ENCODE measurements around the gene ARHGDIG. TPM values are rescaled to one million over a fixed set of nuclear protein-coding genes. Genes with fewer than 3 reads are reported as not detected.
"Not testable (repeated sequence)": the region's sequence is repeated elsewhere in the genome, so short reads cannot be mapped to it uniquely, and the experiment has no call there.

ARHGDIG gene
- polyA plus RNA-seq (2012; ENCODE audit: insufficient read depth, insufficient read length), result not detected

DNA sequence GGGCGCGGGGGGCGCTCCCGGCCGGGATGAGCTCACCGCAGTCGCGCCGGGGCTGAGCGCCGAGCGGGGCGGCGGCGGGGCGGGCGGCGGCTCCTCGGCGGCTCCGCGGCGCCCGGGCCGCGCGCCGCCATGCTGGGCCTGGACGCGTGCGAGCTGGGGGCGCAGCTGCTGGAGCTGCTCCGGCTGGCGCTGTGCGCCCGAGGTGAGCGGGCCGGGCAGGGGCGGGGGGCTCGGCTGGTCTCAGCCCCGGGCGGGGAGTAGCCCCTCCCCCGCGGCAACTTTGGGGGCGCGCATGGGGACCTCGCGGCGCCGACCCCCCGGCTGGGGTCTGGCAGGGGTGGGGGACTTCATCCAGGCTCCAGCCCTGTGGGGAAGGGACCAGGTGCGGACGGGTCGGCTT lies at the start of gene ARHGDIG:
Gene ARHGDIG (plus strand): TSS at position 40 of the 400 bp plus-strand sequence. CDS start 90 bp downstream, at position 130.
- no peak for DNase-seq (ENCODE audit: low read depth, low spot score)
- H3K4me3 ChIP-seq (ENCODE audit: low read length), result no peak within 1 kb of the TSS

DNA sequence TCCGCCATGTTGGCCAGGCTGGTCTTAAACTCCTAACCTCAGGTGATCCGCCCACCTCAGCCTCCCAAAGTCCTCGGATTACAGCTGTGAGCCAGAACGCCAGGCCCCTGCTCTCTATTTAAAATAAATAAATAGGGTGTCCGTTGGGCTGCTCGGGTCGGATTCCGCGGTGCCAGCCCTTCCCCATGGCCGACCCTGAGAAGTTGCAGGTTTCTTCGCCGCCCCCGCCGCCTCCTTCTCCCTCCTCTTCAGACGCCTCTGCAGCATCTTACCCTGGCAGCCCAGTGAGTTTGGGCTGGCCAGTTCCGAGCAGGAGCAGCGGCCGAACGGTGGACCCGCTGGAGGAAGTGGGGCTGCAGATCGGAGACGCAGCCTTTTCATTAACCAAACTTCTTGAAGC lies 49.4 kb upstream of the ARHGDIG start:
- no peak overlapping the region for H3K4me3 ChIP-seq (ENCODE audit: low read length)
- DNase-seq (ENCODE audit: low read depth, low spot score), result no peak

DNA sequence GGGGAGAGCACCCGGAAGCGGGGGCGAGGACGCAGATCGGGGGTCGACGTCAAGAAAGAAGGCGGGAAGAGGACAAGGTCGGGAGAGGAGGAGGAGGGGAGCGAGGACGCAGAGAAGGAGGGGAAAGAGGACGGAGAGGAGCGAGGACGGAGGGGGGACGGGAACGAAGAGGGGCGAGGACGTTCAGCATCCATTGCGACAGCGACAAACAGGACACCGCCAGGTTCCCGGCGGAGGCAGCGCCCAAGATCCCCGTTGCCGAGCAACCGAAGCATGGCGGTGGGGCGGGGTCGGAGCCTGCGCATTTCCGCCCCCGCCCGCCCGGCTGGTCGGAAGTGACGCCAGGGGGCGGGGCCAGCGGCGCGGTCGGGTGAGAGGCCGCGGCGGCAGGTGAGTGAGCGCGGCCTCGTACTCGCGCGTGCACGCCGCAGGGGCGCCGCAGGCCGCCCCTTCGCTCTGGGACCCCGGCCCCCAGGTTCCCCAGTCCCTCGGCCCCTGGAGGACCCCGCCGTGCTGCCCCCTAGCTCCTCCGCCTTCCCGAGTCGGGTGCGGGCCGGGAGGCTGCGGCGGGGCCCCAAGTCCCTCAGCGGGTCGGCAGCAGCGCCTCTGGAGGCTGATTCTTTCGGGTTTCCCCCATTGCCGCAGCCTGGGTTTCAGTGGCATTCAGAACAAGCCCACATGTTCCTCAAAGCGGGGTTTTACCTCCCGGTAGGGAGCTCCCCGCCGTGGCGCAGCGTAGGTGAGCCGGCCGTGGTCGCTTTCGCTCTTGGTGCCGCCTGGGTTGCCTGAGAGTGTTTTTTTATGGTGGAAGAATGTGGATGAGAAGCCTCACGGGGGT lies 45.7 kb upstream of the ARHGDIG start, which contains the start of gene FAM234A:
Gene FAM234A (plus strand): TSS at position 354 of the 838 bp plus-strand sequence. CDS start 19,593 bp downstream, outside the sequence.
- H3K4me3 ChIP-seq (ENCODE audit: low read length), result peak within 1 kb of the TSS; percentile 87
- peak; percentile 81 for DNase-seq (ENCODE audit: low read depth, low spot score)

DNA sequence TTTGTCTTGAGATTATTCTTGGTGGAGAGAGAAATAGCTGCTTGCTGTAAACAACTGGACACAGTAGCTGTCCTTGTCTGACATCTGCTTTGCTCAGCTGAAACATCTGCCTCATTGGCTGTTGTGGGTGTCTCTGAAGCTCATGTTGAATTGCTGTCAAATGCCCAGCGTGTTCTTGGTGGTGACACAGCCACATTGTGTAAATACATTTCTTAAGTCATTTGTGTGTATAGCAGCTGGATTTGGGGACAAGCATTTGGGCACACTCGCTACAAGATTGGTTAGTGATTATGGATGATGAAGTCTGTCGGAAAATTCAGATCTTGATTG lies 40.5 kb upstream of the ARHGDIG start:
- DNase-seq (ENCODE audit: low read depth, low spot score), result no peak
- no peak overlapping the region for H3K4me3 ChIP-seq (ENCODE audit: low read length)

DNA sequence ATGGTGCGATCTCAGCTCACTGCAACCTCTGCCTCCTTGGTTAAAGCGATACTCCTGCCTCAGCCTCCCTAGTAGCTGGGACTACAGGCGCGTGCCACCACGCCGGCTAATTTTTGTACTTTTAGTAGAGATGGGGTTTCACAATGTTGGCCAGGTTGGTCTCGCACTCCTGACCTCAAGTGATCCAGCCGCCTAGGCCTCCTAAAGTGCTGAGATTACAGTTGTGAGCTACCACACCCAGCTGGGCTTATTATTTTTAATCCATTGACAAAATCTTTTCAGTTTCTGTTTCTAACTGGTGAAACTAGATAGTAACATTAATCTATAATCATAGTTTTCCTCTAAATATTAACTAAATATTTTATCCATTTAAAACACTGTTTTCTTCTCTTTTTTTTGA lies 39.8 kb upstream of the ARHGDIG start:
- no peak for DNase-seq (ENCODE audit: low read depth, low spot score)
- no peak overlapping the region for H3K4me3 ChIP-seq (ENCODE audit: low read length)

DNA sequence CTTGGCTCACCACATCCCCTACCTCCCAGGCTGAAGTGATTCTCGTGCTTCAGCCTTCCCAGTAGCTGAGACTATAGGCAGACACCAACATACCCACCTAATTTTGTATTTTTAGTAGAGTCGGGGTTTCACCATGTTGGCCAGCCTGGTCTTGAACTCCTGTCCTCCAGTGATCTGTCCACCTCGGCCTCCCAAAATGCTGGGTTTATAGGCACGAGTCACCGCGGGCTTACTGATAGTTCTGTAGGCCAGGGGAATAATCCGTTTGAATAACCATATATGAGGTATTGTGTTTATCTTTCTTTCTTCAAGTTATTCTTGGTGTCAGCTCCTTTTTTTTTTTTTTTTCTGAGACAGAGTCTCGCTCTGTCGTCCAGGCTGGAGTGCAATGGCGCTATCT lies 38.1 kb upstream of the ARHGDIG start:
- DNase-seq (ENCODE audit: low read depth, low spot score), result no peak

DNA sequence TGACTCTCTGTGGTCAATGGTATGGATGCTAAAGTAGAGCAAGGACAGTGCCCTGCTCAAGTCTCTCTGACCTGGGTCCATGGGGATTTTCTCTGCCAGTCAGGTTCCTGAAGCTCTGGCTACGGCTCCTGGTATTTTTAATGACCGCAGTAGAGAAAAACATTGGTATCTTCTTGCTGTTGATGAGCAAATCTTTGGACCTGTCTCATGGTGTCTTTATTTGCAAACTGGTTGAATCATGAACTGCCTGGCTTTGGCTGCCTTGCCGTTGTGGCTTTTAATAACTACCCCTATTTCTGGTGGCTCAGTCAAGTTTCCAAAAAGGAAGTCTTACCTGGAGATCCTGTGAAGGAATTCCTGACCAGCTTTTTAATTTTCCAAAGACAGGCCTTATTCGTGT lies 37.0 kb upstream of the ARHGDIG start:
- DNase-seq (ENCODE audit: low read depth, low spot score), result no peak
- H3K4me3 ChIP-seq (ENCODE audit: low read length), result no peak overlapping the region

More for the DNA sequence above, 38.1 kb upstream of the ARHGDIG start:
- H3K4me3 ChIP-seq (ENCODE audit: low read length), result no peak overlapping the region

DNA sequence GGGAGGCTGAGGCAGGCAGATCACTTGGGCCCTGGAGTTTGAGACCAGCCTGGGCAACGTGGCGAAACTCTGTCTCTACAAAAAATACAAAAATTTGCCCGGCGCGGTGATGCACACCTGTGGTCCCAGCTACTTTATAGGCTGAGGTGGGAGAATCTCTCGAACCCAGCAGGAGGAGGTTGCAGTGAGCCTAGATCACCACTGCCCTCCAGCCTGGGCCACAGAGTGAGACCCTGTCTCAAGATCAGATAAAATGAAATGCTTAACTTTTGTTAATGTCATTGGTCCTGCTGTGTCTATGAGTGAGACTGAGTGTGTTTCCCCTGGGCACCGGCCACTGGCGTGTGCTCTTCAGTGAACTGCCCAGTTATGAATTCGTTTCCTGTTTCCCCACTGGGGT lies 35.3 kb upstream of the ARHGDIG start:
- H3K4me3 ChIP-seq (ENCODE audit: low read length), result no peak overlapping the region
- no peak for DNase-seq (ENCODE audit: low read depth, low spot score)

DNA sequence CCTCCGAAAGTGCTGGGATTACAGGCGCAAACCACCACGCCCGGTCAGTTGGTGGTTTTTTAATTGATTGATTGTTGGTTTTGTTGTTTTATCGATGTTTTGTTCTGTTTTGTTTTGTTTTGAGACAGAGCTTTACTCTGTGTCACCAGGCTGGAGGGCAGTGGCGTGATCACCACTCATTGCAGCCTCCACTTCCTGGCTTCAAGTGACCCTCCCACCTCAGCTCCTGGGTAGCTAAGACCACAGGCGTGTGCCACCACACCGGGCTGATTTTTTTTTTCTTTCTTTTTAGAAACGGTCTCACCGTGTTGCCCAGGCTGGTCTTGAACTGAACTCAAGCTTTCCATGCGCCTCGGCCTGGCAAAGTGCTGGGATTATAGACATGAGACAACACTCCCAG lies 33.4 kb upstream of the ARHGDIG start:
- no peak for DNase-seq (ENCODE audit: low read depth, low spot score)

DNA sequence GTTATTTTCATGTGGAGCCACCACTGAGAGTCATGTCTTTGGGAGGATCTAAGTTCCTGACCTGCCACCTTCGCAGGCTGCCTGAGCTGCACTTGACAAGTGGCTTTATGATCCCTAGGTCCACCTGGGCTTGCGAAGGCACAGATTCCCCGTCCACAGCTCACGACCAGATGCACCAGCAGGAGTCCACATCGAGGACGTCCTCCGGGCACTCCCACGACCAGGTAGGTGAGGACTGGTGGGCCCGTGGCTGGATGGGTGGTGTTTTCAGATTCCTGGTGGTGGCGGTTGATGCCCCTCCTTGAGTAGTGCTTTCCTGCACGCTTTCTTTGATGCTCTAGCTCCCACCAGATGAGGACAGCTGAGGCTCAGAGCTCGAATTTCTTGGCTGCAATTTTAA lies 31.0 kb upstream of the ARHGDIG start:
- no peak for DNase-seq (ENCODE audit: low read depth, low spot score)
- H3K4me3 ChIP-seq (ENCODE audit: low read length), result no peak overlapping the region

More for the DNA sequence above, 33.4 kb upstream of the ARHGDIG start:
- H3K4me3 ChIP-seq (ENCODE audit: low read length), result no peak overlapping the region

DNA sequence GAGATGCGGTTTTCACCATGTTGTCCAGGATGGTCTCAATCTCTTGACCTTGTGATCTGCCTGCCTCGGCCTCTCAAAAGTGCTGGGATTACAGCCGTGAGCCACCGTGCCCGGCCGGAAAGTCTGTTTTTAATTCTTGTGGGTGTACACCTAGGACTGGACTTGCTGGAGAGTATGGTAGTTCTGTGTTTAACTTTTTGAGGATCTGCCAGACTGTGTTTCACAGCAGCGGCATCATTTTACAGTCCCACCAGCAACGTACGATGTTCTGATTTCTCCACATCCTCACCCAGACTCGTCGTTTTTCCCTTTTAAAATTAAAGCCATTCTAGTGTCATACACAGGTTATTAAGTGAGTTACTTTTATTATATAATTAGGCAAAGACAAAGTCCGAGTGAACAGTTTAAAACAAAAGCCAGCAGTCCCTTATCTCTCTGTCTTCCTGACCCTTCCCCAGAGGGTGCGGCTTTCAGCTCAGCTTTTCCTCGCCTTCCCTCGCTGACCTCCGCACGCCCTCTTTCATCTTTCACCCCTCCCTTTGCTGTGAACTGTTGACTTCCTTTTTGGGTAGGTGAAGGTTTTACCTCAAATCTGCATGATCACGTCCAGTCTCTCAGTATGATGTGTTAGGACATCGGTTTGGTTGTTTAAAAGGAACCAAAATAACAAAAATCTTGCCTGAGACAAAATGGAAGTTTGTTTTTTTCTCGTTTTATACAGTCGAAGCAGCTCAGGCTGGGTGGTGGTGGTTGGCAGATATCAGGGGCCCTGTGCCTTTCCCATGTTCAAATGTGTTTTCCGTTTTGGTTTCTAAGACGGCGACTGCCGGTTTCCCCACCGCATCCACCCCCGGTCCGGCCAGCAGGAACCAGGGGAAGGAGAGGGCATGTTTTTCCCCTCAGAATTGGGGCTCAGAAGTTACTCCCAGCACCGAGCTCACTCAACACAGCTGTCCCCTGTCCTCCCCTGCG lies 27.7 kb upstream of the ARHGDIG start:
- DNase-seq (ENCODE audit: low read depth, low spot score), result no peak

DNA sequence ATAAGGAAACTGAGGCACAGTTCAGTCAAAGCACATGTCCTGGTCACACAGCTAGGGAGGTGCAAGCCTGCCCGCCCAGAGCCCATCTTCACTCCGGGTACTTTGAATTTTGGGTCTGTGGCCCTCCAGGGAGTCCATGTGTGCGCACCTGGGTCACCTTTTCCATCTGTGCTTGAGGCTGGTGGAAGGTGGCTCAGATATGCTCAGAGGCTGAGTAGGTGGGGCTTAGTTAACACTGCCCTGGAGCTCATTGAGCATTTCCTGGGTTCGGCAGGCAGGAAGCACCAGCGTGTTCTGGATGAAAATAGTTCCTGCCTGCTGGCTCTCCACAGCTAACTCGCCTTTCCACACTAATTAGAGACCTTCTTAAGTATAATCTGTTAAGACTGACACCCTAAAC lies 26.6 kb upstream of the ARHGDIG start:
- no peak overlapping the region for H3K4me3 ChIP-seq (ENCODE audit: low read length)

More for the DNA sequence above, 27.7 kb upstream of the ARHGDIG start:
- H3K4me3 ChIP-seq (ENCODE audit: low read length), result no peak overlapping the region

DNA sequence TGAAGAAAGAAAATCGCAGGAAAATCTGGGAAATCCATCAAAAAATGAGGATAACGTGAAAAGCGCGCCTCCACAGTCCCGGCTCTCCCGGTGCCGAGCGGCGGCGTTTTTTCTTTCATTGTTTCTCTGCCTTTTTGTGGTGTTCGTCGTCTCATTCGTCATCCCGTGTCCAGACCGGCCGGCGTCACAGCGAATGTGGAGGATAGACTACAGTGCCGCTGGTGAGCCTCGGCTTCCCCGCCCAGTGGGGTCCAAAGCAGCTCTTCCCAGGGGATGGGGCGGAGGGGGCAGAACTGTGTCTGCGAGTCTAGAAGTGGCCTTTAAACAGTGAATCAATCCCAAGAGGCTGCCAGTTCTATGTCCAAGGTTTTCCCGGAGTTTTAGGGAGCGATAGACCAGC lies 25.9 kb upstream of the ARHGDIG start:
- no peak for DNase-seq (ENCODE audit: low read depth, low spot score)
- no peak overlapping the region for H3K4me3 ChIP-seq (ENCODE audit: low read length)

More for the DNA sequence above, 26.6 kb upstream of the ARHGDIG start:
- DNase-seq (ENCODE audit: low read depth, low spot score), result no peak

DNA sequence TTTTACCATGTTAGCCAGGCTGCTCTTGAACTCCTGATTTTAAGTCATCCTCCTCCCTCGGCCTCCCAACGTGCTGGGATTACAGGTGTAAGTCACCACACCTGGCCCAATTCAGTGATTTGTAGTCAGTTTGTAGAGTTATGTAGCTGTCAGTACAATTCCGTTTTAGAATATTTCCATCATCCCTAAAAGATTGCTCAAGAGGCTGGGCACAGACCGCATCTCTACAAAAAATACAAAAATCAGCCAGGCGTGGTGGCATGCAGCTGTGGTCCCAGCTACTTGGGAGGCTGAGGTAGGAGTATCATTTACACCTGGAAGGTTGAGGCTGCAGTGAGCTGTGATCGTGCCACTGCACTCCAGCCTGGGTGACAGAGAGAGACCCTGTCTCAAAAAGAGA lies 25.2 kb upstream of the ARHGDIG start:
- DNase-seq (ENCODE audit: low read depth, low spot score), result no peak
- H3K4me3 ChIP-seq (ENCODE audit: low read length), result no peak overlapping the region

DNA sequence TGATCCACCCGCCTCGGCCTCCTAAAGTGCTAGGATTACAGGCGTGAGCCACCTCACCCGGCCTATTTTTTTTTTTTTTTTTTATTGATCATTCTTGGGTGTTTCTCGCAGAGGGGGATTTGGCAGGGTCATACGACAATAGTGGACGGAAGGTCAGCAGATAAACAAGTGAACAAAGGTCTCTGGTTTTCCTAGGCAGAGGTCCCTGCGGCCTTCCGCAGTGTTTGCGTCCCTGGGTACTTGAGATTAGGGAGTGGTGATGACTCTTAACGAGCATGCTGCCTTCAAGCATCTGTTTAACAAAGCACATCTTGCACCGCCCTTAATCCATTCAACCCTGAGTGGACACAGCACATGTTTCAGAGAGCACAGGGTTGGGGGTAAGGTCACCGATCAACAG lies 22.3 kb upstream of the ARHGDIG start:
- H3K4me3 ChIP-seq (ENCODE audit: low read length); DNase-seq (ENCODE audit: low read depth, low spot score): not testable (repeated sequence)

DNA sequence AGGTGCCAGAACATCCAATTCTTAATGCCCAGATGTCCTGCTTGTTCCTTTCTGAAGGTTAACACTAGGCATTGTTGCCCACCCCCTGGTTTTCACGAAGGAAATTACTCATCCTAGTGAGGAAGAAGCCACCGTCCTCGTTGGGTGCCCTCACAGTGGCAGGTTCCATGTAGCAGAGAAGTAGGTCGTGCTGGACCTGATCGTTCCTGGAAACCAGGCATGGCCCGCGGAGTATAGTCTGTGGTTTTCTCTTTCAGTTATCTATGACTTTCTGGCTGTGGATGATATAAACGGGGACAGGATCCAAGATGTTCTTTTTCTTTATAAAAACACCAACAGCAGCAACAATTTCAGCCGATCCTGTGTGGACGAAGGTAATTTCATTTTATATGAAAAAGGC lies 21.2 kb upstream of the ARHGDIG start:
- no peak overlapping the region for H3K4me3 ChIP-seq (ENCODE audit: low read length)
- DNase-seq (ENCODE audit: low read depth, low spot score), result no peak

DNA sequence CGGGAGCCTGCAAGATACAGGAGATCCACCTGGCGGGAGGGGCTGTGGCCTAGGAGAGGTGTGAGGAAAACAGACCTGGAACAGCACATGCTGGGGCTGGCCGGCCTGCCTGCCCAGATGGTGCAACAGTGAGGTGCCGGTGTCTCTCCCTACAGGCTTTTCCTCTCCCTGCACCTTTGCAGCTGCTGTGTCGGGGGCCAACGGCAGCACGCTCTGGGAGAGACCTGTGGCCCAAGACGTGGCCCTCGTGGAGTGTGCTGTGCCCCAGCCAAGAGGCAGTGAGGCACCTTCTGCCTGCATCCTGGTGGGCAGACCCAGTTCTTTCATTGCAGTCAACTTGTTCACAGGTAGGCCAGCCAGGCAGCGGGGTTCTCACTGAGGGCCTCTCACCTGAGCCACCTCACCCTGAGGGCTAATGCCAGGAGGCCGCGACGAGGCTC lies 20.6 kb upstream of the ARHGDIG start:
- DNase-seq (ENCODE audit: low read depth, low spot score), result no peak
- no peak overlapping the region for H3K4me3 ChIP-seq (ENCODE audit: low read length)

DNA sequence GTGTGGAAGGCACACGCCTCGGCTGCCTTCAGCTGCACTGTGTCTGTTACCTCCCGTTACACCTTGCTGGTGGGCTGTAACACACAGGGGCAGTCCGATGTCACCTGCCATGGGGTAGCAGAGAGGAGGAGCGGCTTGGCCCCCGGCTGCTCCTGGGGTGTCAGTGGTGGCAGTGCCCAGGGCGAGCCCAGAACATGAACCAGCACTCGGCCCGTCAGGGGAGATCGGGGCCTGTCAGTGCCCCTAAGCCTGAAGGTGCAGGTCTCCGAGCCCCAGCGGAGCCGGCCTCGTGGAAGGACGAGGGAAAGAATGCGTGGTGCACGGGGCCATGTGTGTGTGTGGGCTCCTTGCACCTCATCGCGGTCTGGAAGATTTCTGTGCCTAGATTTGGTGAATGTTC lies 20.1 kb upstream of the ARHGDIG start:
- DNase-seq (ENCODE audit: low read depth, low spot score), result no peak
- no peak overlapping the region for H3K4me3 ChIP-seq (ENCODE audit: low read length)

DNA sequence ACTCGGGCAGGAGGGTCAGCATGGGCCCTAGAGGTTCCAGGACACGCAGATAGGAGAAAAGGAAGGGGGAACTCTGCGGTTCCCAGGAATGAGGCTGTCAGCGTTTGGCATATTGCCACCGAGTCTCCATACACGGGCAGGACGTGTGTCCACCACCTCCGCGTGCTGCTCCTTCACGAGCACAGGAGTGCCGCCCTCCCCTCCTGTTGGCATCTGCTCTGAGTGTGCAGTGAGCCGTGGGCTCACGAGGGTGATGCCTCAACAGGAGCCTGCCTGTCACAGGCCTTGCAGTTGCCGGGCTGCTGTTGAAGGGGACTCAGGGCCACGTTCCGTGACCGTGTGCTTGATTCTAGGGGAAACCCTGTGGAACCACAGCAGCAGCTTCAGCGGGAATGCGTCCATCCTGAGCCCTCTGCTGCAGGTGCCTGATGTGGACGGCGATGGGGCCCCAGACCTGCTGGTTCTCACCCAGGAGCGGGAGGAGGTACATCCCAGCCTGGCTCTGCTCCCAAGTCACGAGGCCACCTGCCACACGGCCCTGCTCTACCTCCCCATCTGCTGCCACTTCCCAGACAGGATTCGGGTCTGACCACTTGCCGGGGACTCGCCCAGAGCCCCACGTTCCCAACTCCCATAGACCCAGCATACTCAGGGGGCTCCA lies 19.2 kb upstream of the ARHGDIG start:
- DNase-seq (ENCODE audit: low read depth, low spot score), result no peak

More for the DNA sequence above, 19.2 kb upstream of the ARHGDIG start:
- no peak overlapping the region for H3K4me3 ChIP-seq (ENCODE audit: low read length)
